Activated CD8-positive, alpha-beta memory T cell treated with anti-CD3 and anti-CD28 coated beads for 1 hour (primary cell): ENCODE measurements around the gene TIMM13.
"Not testable (repeated sequence)": the region's sequence is repeated elsewhere in the genome, so short reads cannot be mapped to it uniquely, and the experiment has no call there.

Experiments used
- DNase-seq, 2 donors: peaks; one replicate each; pipeline ENCODE4 v3.0.0-alpha.2; 2020; ENCODE audit warnings: low read depth in 1 of 2; ENCODE audit errors: extremely low read depth in 1 of 2

Gene TIMM13

GRCh38 chr19:2416321-2417097 lies 10.9 kb downstream of the TIMM13 start:
- DNase-seq: no peak

GRCh38 chr19:2415973-2416319 lies 11.4 kb downstream of the TIMM13 start:
- no peak for DNase-seq

DNA sequence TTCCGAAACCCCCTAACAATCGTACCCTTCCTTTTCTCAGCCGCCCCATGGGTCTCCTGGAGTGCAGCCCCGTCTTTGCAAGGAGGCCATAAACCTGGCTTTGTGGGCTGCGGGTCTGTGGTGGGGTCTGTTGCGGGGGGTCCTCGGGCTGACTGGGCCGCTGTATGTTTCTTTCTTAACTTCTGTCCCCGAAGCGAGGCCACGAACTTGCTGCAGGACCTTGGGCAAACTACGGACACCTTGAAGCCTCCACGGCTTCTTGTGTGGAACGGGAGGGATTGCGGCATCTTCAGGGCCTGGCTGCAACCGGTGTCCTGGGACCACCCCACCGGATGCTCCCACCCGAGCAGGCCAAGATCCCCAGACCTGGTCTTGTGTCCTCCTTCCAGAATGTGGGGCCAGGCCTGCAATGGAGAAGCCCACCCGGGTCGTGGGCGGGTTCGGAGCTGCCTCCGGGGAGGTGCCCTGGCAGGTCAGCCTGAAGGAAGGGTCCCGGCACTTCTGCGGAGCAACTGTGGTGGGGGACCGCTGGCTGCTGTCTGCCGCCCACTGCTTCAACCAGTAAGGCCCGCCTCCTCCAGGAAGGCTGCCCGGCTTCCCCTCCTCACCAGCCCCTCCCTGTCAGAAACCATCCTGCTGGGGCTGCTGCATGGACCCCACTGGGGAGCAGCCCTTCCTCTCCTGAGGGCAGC lies 12.0 kb downstream of the TIMM13 start:
- no peak for DNase-seq

- no peak for DNase-seq
These were observed 13.8 kb downstream of the TIMM13 start for GRCh38 chr19:2413629-2414028.

GRCh38 chr19:2413159-2413558 lies 14.2 kb downstream of the TIMM13 start:
- no peak for DNase-seq

GRCh38 chr19:2412449-2412848 lies 14.9 kb downstream of the TIMM13 start:
- DNase-seq: no peak

DNA sequence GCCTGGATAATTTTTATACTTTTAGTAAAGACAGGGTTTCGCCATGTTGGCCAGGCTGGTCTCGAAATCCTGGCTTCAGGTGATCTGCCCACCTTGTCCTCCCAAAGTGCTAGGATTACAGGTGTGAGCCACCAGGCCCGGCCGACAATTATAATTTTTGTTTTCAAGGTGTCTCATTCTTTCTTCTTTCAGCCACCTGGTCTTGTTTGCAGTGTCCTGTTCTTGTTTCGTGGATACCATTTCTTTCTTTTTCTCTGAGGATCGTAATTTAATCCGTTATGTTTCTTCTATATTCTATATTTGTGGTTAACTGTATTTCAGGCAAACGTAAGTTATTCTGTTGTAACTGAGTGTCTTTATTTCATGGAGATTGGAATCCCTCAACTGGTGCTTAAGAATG lies 15.7 kb downstream of the TIMM13 start:
- DNase-seq: no peak

GRCh38 chr19:2410023-2410422 lies 17.4 kb downstream of the TIMM13 start:
- no peak for DNase-seq

DNA sequence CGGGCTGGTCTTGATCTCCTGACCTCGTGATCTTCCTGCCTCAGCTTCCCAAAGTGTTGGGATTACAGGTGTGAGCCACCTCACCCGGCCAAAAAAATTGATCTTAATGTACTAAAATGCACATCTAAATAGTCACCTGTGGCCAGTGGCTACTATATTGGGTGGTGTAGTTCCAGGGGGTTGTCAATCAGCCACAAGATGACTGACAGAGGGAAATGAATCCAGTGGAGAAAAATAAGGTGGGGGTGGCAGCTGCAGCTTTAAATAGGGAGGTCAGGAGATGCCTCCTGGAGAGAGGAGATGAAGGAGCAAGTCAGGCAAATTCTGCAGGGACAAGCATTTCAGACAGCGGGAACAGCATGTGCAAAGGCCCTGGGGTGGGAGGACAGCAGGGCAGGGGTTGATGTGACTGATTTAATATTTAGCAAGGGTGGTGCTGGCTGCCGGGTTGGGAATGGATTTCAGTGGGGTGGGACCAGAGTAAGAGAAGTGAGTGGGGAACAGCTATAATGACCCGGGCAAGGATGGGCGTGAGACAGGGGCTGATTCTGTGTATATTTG lies 18.0 kb downstream of the TIMM13 start:
- DNase-seq: no peak

DNA sequence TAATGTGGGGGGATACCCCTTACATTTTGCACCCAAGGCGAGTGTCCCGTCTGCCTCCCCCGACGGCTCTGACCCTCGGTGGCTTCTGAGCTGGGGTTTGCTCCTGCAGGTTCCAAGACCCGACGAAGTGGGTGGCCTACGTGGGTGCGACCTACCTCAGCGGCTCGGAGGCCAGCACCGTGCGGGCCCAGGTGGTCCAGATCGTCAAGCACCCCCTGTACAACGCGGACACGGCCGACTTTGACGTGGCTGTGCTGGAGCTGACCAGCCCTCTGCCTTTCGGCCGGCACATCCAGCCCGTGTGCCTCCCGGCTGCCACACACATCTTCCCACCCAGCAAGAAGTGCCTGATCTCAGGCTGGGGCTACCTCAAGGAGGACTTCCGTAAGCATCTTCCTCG lies 19.1 kb downstream of the TIMM13 start:
- DNase-seq: no peak

- no peak for DNase-seq
These were observed 27.8 kb downstream of the TIMM13 start for GRCh38 chr19:2399582-2399981.

GRCh38 chr19:2398735-2399305 lies 28.6 kb downstream of the TIMM13 start:
- DNase-seq: no peak

GRCh38 chr19:2397173-2397572 lies 30.2 kb downstream of the TIMM13 start:
- DNase-seq: not testable (repeated sequence)

GRCh38 chr19:2395293-2395829 lies 32.0 kb downstream of the TIMM13 start:
- DNase-seq: not testable (repeated sequence)

GRCh38 chr19:2394442-2395292 lies 32.7 kb downstream of the TIMM13 start:
- no peak for DNase-seq

- no peak for DNase-seq
These were observed 33.3 kb downstream of the TIMM13 start for GRCh38 chr19:2394054-2394441.

DNA sequence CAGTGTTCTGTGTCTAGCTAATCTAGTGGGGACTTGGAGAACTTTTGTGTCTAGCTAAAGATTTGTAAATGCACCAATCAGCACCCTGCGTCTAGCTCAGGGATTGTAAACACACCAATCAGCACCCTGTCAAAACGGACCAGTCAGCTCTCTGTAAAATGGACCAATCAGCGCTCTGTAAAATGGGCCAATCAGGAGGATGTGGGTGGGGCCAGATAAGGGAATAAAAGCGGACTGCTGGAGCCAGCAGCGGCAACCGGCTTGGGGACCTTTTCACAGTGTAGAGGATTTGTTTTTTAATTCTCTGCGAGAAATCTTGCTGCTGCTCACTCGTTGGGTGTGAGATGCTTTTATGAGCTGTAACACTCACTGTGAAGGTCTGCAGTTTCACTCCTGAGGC lies 34.5 kb downstream of the TIMM13 start:
- not testable (repeated sequence) for DNase-seq

GRCh38 chr19:2392366-2392765 lies 35.0 kb downstream of the TIMM13 start:
- DNase-seq: no peak

GRCh38 chr19:2391118-2391725 lies 36.2 kb downstream of the TIMM13 start:
- DNase-seq: no peak

DNA sequence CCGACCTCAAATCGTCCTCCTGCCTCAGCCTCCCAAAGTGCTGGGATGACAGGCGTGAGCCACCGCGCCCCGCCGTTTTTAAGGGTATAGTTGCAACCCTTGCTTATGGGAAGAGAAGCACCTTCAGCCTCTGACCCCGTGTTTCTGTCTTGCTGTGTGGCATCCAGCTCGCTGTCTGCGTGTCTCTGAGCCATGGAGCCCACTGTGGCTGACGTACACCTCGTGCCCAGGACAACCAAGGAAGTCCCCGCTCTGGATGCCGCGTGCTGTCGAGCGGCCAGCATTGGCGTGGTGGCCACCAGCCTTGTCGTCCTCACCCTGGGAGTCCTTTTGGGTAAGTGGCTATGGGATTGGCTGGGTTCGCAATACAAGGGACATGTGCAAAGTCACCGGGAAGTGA lies 37.8 kb downstream of the TIMM13 start:
- no peak for DNase-seq
